IPS-20b (cell line): ENCODE measurements around the gene CHST3.

Source experiments
- H3K27ac ChIP-seq: one replicate; pipeline ENCODE4 v1.5.1; 2013; ENCODE audit warnings: low read length
- H3K27me3 ChIP-seq: 2 replicates; pipeline ENCODE4 v1.6.1; 2013; ENCODE audit warnings: mild to moderate bottlenecking, low read length, inconsistent platforms; ENCODE audit not compliant: insufficient read depth
- H3K36me3 ChIP-seq: 2 replicates; pipeline ENCODE4 v1.6.1; 2013; ENCODE audit warnings: low read depth, mild to moderate bottlenecking, inconsistent platforms, low read length, moderate library complexity; ENCODE audit not compliant: insufficient read depth
- H3K4me1 ChIP-seq: 2 replicates; pipeline ENCODE4 v1.6.1; 2013; ENCODE audit warnings: mild to moderate bottlenecking, control low read depth, inconsistent platforms, low read length, moderate library complexity; ENCODE audit not compliant: insufficient read depth
- H3K4me3 ChIP-seq: 2 replicates; pipeline ENCODE4 v1.5.1; 2013; ENCODE audit warnings: mild to moderate bottlenecking, low read length, inconsistent platforms
- H3K9ac ChIP-seq: 2 replicates; pipeline ENCODE4 v1.6.1; 2013; ENCODE audit warnings: low read depth, mild to moderate bottlenecking, inconsistent platforms, low read length, moderate library complexity
- H3K9me3 ChIP-seq: 2 replicates; pipeline ENCODE4 v1.6.1; 2013; ENCODE audit warnings: mild to moderate bottlenecking, low read depth, low read length, inconsistent platforms; ENCODE audit not compliant: insufficient read depth

CHST3 gene

GRCh38 chr10:72011468-72011867, 47.3 kb downstream of the CHST3 start:
- no peak overlapping the region for H3K9ac ChIP-seq
- no peaks in the 10 kb centered on the region for H3K9me3 ChIP-seq
- no peaks in the 10 kb centered on the region for H3K4me1 ChIP-seq
- H3K36me3 ChIP-seq, result no peaks in the 10 kb centered on the region
- H3K27ac ChIP-seq, result no peak overlapping the region
- H3K4me3 ChIP-seq, result no peak overlapping the region
- H3K27me3 ChIP-seq, result no peaks in the 10 kb centered on the region

- no peak overlapping the region for H3K4me3 ChIP-seq
- no peak overlapping the region for H3K27ac ChIP-seq
- no peaks in the 10 kb centered on the region for H3K27me3 ChIP-seq
- H3K9me3 ChIP-seq, result no peaks in the 10 kb centered on the region
- no peaks in the 10 kb centered on the region for H3K4me1 ChIP-seq
- H3K9ac ChIP-seq, result no peak overlapping the region
- H3K36me3 ChIP-seq, result no peaks in the 10 kb centered on the region
These were observed 47.8 kb downstream of the CHST3 start for GRCh38 chr10:72011976-72012512.

GRCh38 chr10:72012796-72013195, 48.6 kb downstream of the CHST3 start:
- H3K27me3 ChIP-seq, result no peaks in the 10 kb centered on the region
- no peaks in the 10 kb centered on the region for H3K9me3 ChIP-seq
- no peaks in the 10 kb centered on the region for H3K4me1 ChIP-seq
- H3K9ac ChIP-seq, result no peak overlapping the region
- no peak overlapping the region for H3K27ac ChIP-seq
- no peaks in the 10 kb centered on the region for H3K36me3 ChIP-seq
- no peak overlapping the region for H3K4me3 ChIP-seq

GRCh38 chr10:72013202-72013945, 49.2 kb downstream of the CHST3 start:
- H3K9me3 ChIP-seq, result no peaks in the 10 kb centered on the region
- H3K4me1 ChIP-seq, result no peaks in the 10 kb centered on the region
- H3K36me3 ChIP-seq, result no peaks in the 10 kb centered on the region
- no peak overlapping the region for H3K27ac ChIP-seq
- H3K27me3 ChIP-seq, result no peaks in the 10 kb centered on the region
- H3K9ac ChIP-seq, result no peak overlapping the region
- H3K4me3 ChIP-seq, result no peak overlapping the region

- H3K27ac ChIP-seq, result no peak overlapping the region
- H3K4me3 ChIP-seq, result no peak overlapping the region
- H3K9me3 ChIP-seq, result no peaks in the 10 kb centered on the region
- H3K36me3 ChIP-seq, result no peaks in the 10 kb centered on the region
- no peaks in the 10 kb centered on the region for H3K27me3 ChIP-seq
- no peak overlapping the region for H3K9ac ChIP-seq
- no peaks in the 10 kb centered on the region for H3K4me1 ChIP-seq
These were observed 50.0 kb downstream of the CHST3 start for GRCh38 chr10:72014197-72014596.

GRCh38 chr10:72014785-72015480, 50.7 kb downstream of the CHST3 start:
- Histone ChIP-seq H3K9me3 (no peaks in the 10 kb centered on the region), H3K27me3 (no peaks in the 10 kb centered on the region), H3K4me1 (no peaks in the 10 kb centered on the region), H3K9ac (no peak overlapping the region), H3K36me3 (no peaks in the 10 kb centered on the region), H3K27ac (no peak overlapping the region), H3K4me3 (no peak overlapping the region)

GRCh38 chr10:72015841-72016240, 51.6 kb downstream of the CHST3 start:
- Histone ChIP-seq H3K4me1 (no peaks in the 10 kb centered on the region), H3K4me3 (no peak overlapping the region), H3K9me3 (no peaks in the 10 kb centered on the region), H3K36me3 (no peaks in the 10 kb centered on the region), H3K27me3 (no peaks in the 10 kb centered on the region), H3K27ac (no peak overlapping the region), H3K9ac (no peak overlapping the region)

- no peaks in the 10 kb centered on the region for H3K4me1 ChIP-seq
- H3K4me3 ChIP-seq, result no peak overlapping the region
- no peak overlapping the region for H3K27ac ChIP-seq
- H3K9me3 ChIP-seq, result no peaks in the 10 kb centered on the region
- no peaks in the 10 kb centered on the region for H3K27me3 ChIP-seq
- H3K9ac ChIP-seq, result no peak overlapping the region
- no peaks in the 10 kb centered on the region for H3K36me3 ChIP-seq
These were observed 52.6 kb downstream of the CHST3 start for GRCh38 chr10:72016608-72017300.

GRCh38 chr10:72019085-72019876, 55.1 kb downstream of the CHST3 start:
- Histone ChIP-seq H3K27me3 (no peaks in the 10 kb centered on the region), H3K4me3 (no peak overlapping the region), H3K9ac (no peak overlapping the region), H3K9me3 (no peaks in the 10 kb centered on the region), H3K36me3 (no peaks in the 10 kb centered on the region), H3K27ac (no peak overlapping the region), H3K4me1 (no peaks in the 10 kb centered on the region)

GRCh38 chr10:72020914-72021809, 57.0 kb downstream of the CHST3 start:
- H3K4me3 ChIP-seq, result no peak overlapping the region
- H3K27me3 ChIP-seq, result no peaks in the 10 kb centered on the region
- no peaks in the 10 kb centered on the region for H3K36me3 ChIP-seq

More at GRCh38 chr10:72020914-72021809, 57.0 kb downstream of the CHST3 start:
- H3K9ac ChIP-seq, result no peak overlapping the region
- H3K27ac ChIP-seq, result no peak overlapping the region
- no peaks in the 10 kb centered on the region for H3K9me3 ChIP-seq
- no peaks in the 10 kb centered on the region for H3K4me1 ChIP-seq
